GM23338 (cell line): ENCODE measurements around the gene ITPR2. TPM values are rescaled to one million over a fixed set of nuclear protein-coding genes. Genes with fewer than 3 reads are reported as not detected.
"Not testable (repeated sequence)": the region's sequence is repeated elsewhere in the genome, so short reads cannot be mapped to it uniquely, and the experiment has no call there.

ENCODE experiments used
- ATAC-seq: fragments of 200-7000 bp; cut with Tn5 transposase; 3 replicates; pipeline ENCODE4 v1.9.1; 2020
- DNase-seq: peaks from one replicate; pipeline ENCODE4 v3.0.0-alpha.2; 2015; ENCODE audit warnings: low spot score
- H2AFZ ChIP-seq: fragments of 200-600 bp; sonication (generic); 2 replicates; pipeline ENCODE4 v1.8.0; 2016; ENCODE audit warnings: antibody characterized with exemption, mild to moderate bottlenecking, moderate library complexity
- H3F3A ChIP-seq: fragments of 200-600 bp; sonication (generic); replicated peaks from 2 replicates; pipeline ENCODE4 v1.8.0; 2017; ENCODE audit warnings: antibody characterized with exemption, mixed run types, low read depth
- H3K27ac ChIP-seq: fragments of 200-600 bp; sonication (generic); 2 replicates; pipeline ENCODE4 v1.6.1; 2016; ENCODE audit warnings: low read depth
- H3K27me3 ChIP-seq: fragments of 200-600 bp; sonication (generic); 2 replicates; pipeline ENCODE4 v1.8.0; 2016; ENCODE audit warnings: mild to moderate bottlenecking, mixed run types, moderate library complexity; ENCODE audit not compliant: insufficient read depth
- H3K36me3 ChIP-seq: fragments of 200-600 bp; sonication (generic); 2 replicates; pipeline ENCODE4 v1.8.0; 2016; ENCODE audit warnings: mild to moderate bottlenecking; ENCODE audit not compliant: insufficient read depth
- H3K4me1 ChIP-seq: fragments of 200-600 bp; sonication (generic); 2 replicates; pipeline ENCODE4 v1.8.0; 2016; ENCODE audit warnings: mild to moderate bottlenecking, moderate library complexity; ENCODE audit not compliant: insufficient read depth
- H3K4me2 ChIP-seq: fragments of 200-600 bp; sonication (generic); 2 replicates; pipeline ENCODE4 v1.7.1; 2017; ENCODE audit warnings: mixed run types
- H3K4me3 ChIP-seq: fragments of 200-600 bp; sonication (generic); 2 replicates; pipeline ENCODE4 v1.6.1; 2016; ENCODE audit warnings: mixed run types
- H3K79me2 ChIP-seq: fragments of 200-600 bp; sonication (generic); replicated peaks from 2 replicates; pipeline ENCODE4 v1.8.0; 2017; ENCODE audit warnings: mild to moderate bottlenecking; ENCODE audit not compliant: insufficient read depth
- H3K9me2 ChIP-seq: fragments of 200-600 bp; sonication (generic); 2 replicates; pipeline ENCODE4 v1.8.0; 2017; ENCODE audit not compliant: insufficient read depth
- H4K20me1 ChIP-seq: fragments of 200-600 bp; sonication (generic); replicated peaks from 2 replicates; pipeline ENCODE4 v1.8.0; 2017; ENCODE audit warnings: mild to moderate bottlenecking; ENCODE audit not compliant: insufficient read depth
- H3K27ac Mint-ChIP-seq: 2 replicates; pipeline ENCODE4 v1.8.0; 2020; ENCODE audit warnings: inconsistent platforms, mild to moderate bottlenecking, moderate library complexity, mixed read lengths
- H3K27me3 Mint-ChIP-seq: 3 replicates; pipeline ENCODE4 v1.8.0; 2022; ENCODE audit warnings: low read depth, mild to moderate bottlenecking, moderate library complexity, mixed read lengths, inconsistent platforms; ENCODE audit not compliant: insufficient read depth, poor library complexity
- H3K36me3 Mint-ChIP-seq: 3 replicates; pipeline ENCODE4 v1.8.0; 2021; ENCODE audit warnings: low read depth, mild to moderate bottlenecking, inconsistent platforms, moderate library complexity, mixed read lengths
- H3K4me1 Mint-ChIP-seq: 3 replicates; pipeline ENCODE4 v1.8.0; 2020; ENCODE audit warnings: mild to moderate bottlenecking, inconsistent platforms, mixed read lengths
- H3K4me3 Mint-ChIP-seq: 3 replicates; pipeline ENCODE4 v1.8.0; 2021; ENCODE audit warnings: moderate library complexity, mild to moderate bottlenecking, inconsistent platforms, mixed read lengths
- H3K9me3 Mint-ChIP-seq: 3 replicates; pipeline ENCODE4 v1.8.0; 2020; ENCODE audit warnings: moderate library complexity, mild to moderate bottlenecking, inconsistent platforms, mixed read lengths
- CTCF ChIP-seq, 2 experiments: fragments of 200-600 bp in 1 of 2; sonication (generic) in 1 of 2; conservative IDR thresholded peaks; 2 replicates each; pipeline versions ENCODE4 v1.5.1 to v1.6.1; 2016 to 2017; ENCODE audit warnings: antibody characterized with exemption in 2 of 2, low read depth in 2 of 2, mild to moderate bottlenecking in 2 of 2, moderate library complexity in 1 of 2
- EZH2 ChIP-seq: fragments of 200-600 bp; sonication (generic); IDR thresholded peaks from one replicate; pipeline ENCODE4 v1.8.0; 2017; ENCODE audit warnings: antibody characterized with exemption, mild to moderate bottlenecking, low read depth; ENCODE audit not compliant: unreplicated experiment
- STAT1 ChIP-seq: IDR thresholded peaks from one replicate; pipeline ENCODE4 v1.6.1; 2016; ENCODE audit warnings: antibody characterized with exemption; ENCODE audit not compliant: unreplicated experiment
- ZNF114 ChIP-seq: fragments of 250-450 bp; sonication (Bioruptor Pico); IDR thresholded peaks from 2 replicates; pipeline ENCODE4 v1.5.0; 2020; ENCODE audit warnings: mild to moderate bottlenecking, moderate library complexity
- ZNF331 ChIP-seq: fragments of 250-450 bp; sonication (Bioruptor Pico); IDR thresholded peaks from 2 replicates; pipeline ENCODE4 v1.5.0; 2020; ENCODE audit warnings: low read depth, mild to moderate bottlenecking, moderate library complexity
- polyA plus RNA-seq: library from polyadenylated mRNA; unstranded; fragments of >200 nt; fragmentation: Nextera tagmentation; extraction: Ambion mirVana; gene quantifications from 2 replicates; pipeline ENCODE4 v1.2.1, GENCODE V29; 2016
- total RNA-seq: library from RNA; depleted of rRNA; stranded (reverse); fragments of >200 nt; shearing (Covaris generic); gene quantifications from 2 replicates; pipeline ENCODE4 v1.2.3, GENCODE V29; 2014

The ITPR2 gene
- total and polyA plus RNA-seq, 2 experiments from 2014 or later = 44.5 to 65.2 TPM

GRCh38 chr12:26314103-26314502, 518.9 kb downstream of the ITPR2 start:
- not testable (repeated sequence) for H3F3A ChIP-seq, H3K4me2 ChIP-seq, H3K4me3 Mint-ChIP-seq, H3K27me3 ChIP-seq, H3K27ac Mint-ChIP-seq, H3K79me2 ChIP-seq, H3K4me3 ChIP-seq, H4K20me1 ChIP-seq, H3K27me3 Mint-ChIP-seq, H3K36me3 ChIP-seq, DNase-seq, H2AFZ ChIP-seq, ATAC-seq, H3K27ac ChIP-seq, H3K4me1 ChIP-seq, H3K9me2 ChIP-seq, H3K4me1 Mint-ChIP-seq
- peaks cover 14% of the 10 kb centered on the region; the same call in 2 of the 3 replicates for H3K36me3 Mint-ChIP-seq
- H3K9me3 Mint-ChIP-seq = peaks cover 33% of the 10 kb centered on the region

GRCh38 chr12:26310489-26310888, 522.5 kb downstream of the ITPR2 start:
- not testable (repeated sequence) for ATAC-seq, H3K79me2 ChIP-seq, H3K27ac Mint-ChIP-seq, H3K4me3 ChIP-seq, H3K4me1 ChIP-seq, H3F3A ChIP-seq, H4K20me1 ChIP-seq, H3K4me1 Mint-ChIP-seq, DNase-seq, H3K4me3 Mint-ChIP-seq, H3K9me2 ChIP-seq, H3K27ac ChIP-seq, H2AFZ ChIP-seq, H3K27me3 Mint-ChIP-seq, H3K27me3 ChIP-seq, H3K4me2 ChIP-seq, H3K36me3 ChIP-seq
- Mint-ChIP-seq H3K36me3 (peaks cover 14% of the 10 kb centered on the region; the same call in 2 of the 3 replicates), H3K9me3 (peaks cover 26% of the 10 kb centered on the region)

GRCh38 chr12:26309634-26310033, 523.4 kb downstream of the ITPR2 start:
- no peak overlapping the region for H2AFZ ChIP-seq
- Mint-ChIP-seq H3K27ac (no peak overlapping the region), H3K36me3 (peaks cover 14% of the 10 kb centered on the region; the same call in 2 of the 3 replicates), H3K4me3 (no peak overlapping the region), H3K9me3 (peaks cover 18% of the 10 kb centered on the region), H3K27me3 (peaks cover 5% of the 10 kb centered on the region), H3K4me1 (no peaks in the 10 kb centered on the region)
- no peak overlapping the region for H3K4me3 ChIP-seq
- ATAC-seq = no peak
- no peaks in the 10 kb centered on the region for H3K27me3 ChIP-seq
- H3K4me2 ChIP-seq = no peak overlapping the region
- no peaks in the 10 kb centered on the region for H3K4me1 ChIP-seq
- no peak for DNase-seq
- H4K20me1 ChIP-seq = no peaks in the 10 kb centered on the region
- H3K36me3 ChIP-seq = no peaks in the 10 kb centered on the region
- no peak overlapping the region for H3K27ac ChIP-seq
- H3K79me2 ChIP-seq = no peaks in the 10 kb centered on the region
- no peak for TF ChIP-seq ZNF114 (CRISPR knock-in tag)
- TF ChIP-seq ZNF331 = no peak
- TF ChIP-seq STAT1 = no peak
- TF ChIP-seq CTCF (conservative IDR thresholded peaks at IDR 0.05; ENCODE audit: low read depth in 2 of 2) = no peak; a peak in 2 of 4 replicates
- no peak for TF ChIP-seq EZH2
- no peaks in the 10 kb centered on the region for H3K9me2 ChIP-seq
- H3F3A ChIP-seq = no peaks in the 10 kb centered on the region
